Stimulated activated naive CD4-positive, alpha-beta T cell treated with Interleukin-2 at 50 U/mL for 16 hours (primary cell): ENCODE data around the gene MOB3C.

Source experiments
- DNase-seq: peaks from one replicate; lab custom pipeline; 2025; lab: John Stamatoyannopoulos, UW

Gene MOB3C

GRCh38 chr1:46575778-46576177 is 40.8 kb downstream of the MOB3C start:
- no peak for DNase-seq

- no peak for DNase-seq
These were observed 41.3 kb downstream of the MOB3C start for GRCh38 chr1:46575300-46575699.

- no peak for DNase-seq
These were observed 44.9 kb downstream of the MOB3C start for GRCh38 chr1:46571691-46572225.

DNA sequence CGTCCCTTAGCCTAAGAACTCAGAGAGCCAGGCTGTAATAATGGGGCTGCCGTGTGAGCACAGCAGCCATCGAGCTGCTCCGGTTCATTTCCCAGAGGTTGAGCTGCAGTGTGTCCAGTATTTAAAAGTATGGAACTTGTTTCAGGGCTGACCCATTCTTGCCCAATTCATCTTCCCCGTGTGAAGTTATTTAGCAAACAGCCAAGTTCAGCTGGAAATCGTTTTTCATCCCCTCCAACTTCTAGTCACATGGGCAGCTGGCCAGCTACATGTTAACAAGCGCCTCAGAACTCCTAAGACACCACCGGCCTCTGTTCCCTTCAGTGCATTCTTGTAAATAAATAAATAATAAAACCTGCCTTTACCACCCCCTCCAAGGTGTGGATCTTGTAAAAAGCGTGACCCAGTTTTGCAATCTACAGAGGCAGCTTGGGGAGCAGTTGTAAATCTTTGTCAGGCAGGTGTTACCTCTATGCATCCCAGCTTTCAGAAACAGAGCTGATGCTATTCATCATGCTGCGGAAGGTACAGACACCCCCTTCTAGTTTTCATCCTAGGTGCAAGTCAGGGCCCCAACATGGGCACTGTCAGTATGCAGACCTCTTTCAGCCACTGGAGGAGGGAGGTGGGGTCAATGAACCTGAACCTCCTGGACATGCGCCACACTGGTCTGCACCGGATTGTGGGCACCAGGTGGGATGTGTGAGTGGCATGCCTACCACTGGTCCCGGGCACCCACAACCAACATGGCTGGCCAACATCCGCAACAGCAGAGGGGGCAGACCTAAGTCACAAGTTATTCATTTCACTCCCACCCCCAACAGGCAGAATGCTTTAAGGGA is 46.5 kb downstream of the MOB3C start:
- no peak for DNase-seq

GRCh38 chr1:46569116-46569515 is 47.5 kb downstream of the MOB3C start:
- no peak for DNase-seq

GRCh38 chr1:46568461-46568891 is 48.1 kb downstream of the MOB3C start:
- DNase-seq, result no peak

DNA sequence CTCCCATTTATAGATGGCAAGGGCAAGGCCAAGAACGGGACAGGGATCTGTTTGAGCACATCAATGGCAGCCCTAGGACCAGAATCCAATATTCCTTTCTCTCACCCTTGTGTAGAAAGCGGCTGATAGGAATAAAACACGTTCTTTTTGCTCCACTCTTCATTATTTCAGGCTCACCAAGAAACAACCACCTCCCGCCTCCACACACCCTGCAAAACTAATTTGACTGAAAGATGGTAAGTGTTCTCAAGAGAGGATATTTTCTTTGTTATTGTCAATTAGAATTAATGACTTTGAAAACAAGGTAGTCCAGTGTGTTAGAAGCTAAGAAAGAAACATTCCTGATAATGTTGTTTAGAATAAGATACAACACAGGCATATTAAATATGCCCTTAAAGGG is 53.3 kb downstream of the MOB3C start:
- DNase-seq, result no peak

GRCh38 chr1:46562498-46562897 is 54.1 kb downstream of the MOB3C start:
- DNase-seq, result no peak

DNA sequence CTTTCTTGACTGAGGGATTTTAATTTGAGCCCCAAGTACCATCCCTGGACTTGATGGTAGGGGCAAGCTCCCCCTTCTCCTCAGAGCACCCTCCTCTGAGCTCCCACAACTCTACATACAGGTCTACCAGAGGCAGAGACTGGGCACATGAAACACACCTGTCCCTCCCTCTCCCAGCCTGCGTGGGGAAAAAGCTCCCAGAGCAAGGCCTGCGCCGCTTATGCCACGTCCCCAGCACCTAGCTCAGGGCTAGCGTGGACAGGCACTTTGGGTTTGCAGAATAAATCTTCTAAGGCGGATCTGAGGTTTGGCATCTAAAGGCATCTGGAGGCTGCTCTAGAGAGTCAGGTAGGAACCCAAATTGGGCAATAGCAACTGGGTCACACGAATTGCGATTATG is 57.6 kb downstream of the MOB3C start:
- no peak for DNase-seq

DNA sequence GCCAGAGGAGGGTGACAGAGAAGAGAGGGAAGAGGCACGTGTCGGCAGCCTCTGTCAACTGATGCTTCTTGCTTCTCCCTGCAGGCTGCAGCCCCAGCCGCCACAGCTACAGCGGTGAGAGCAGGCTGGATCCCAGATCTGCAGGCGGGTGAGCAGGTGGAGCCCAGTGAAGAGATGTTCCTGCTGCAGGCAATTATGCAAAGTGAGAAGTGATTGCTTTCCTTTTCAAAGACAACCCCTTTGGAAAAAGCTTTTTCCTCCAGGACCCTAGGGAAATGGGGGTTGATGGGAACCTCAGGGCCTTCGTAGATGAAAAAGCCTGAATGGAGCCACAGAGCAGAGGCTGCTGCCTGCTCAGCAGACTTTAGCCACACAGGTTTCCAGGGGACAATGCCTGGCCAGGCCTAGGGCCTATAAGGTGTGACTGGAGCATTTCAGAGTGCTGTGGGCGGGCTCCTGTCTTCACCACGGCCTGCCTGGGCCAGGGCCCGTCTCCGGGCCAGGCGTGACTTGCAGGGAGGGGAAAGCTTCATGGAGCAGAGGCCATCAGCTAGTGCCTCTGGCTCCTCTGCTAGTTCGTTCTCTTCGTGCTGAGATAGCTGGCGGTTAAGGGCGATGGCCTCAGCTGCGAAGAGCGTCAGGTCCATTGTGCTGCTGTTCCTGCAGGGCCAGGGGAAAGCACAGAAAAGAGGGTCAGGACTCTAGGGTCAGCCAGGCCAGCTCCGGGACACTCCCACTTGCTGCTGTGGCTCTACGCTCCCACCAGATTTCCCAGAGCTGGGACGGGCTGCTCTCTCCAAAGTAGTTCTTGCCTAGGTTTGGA is 58.3 kb downstream of the MOB3C start:
- DNase-seq, result no peak
